H1 (cell line): ENCODE results near the gene KRTAP9-7. TPM values are rescaled to one million over a fixed set of nuclear protein-coding genes. Genes with fewer than 3 reads are reported as not detected.

Experiments
- CTCF ChIA-PET: fragments of 300-600 bp; sonication (Branson Sonifier 250); formaldehyde crosslinking; loops from one replicate; lab custom pipeline; 2021; ENCODE audit not compliant: partially characterized antibody; lab: Charles Lee
- POLR2A ChIA-PET: fragments of 300-600 bp; sonication (Branson Sonifier 250); formaldehyde crosslinking; loops from one replicate; lab custom pipeline; 2021; ENCODE audit warnings: inconsistent platforms; ENCODE audit not compliant: partially characterized antibody; lab: Charles Lee
- DNase-seq, 2 experiments: peaks; one replicate each; pipeline versions ENCODE4 v3.0.0 to v3.0.0-alpha.2; 2010 to 2022; ENCODE audit warnings: low spot score in 2 of 2, low read depth in 1 of 2, mixed read lengths in 1 of 2
- FAIRE-seq: peaks from 2 replicates; lab custom pipeline; 2011; peaks lifted over from hg19 to GRCh38; lab: Jason Lieb, UNC
- H2AFZ ChIP-seq: 2 replicates; pipeline ENCODE4 v1.8.1; 2012; ENCODE audit warnings: low read length, inconsistent platforms
- H2AK5ac ChIP-seq: 2 replicates; pipeline ENCODE4 v1.6.1; 2013; ENCODE audit warnings: low read depth, low read length
- H2BK120ac ChIP-seq: replicated peaks from 2 replicates; pipeline ENCODE3; 2013; ENCODE audit warnings: low read depth, low read length, inconsistent platforms
- H2BK12ac ChIP-seq: 2 replicates; pipeline ENCODE4 v1.6.1; 2013; ENCODE audit warnings: low read depth, low read length
- H2BK15ac ChIP-seq: 2 replicates; pipeline ENCODE4 v1.6.1; 2013; ENCODE audit warnings: low read length
- H2BK20ac ChIP-seq: 2 replicates; pipeline ENCODE4 v1.6.1; 2013; ENCODE audit warnings: low read length
- H2BK5ac ChIP-seq: 2 replicates; pipeline ENCODE4 v1.6.1; 2013; ENCODE audit warnings: low read depth, low read length
- H3K14ac ChIP-seq: 2 replicates; pipeline ENCODE4 v1.6.1; 2013; ENCODE audit warnings: inconsistent platforms; ENCODE audit not compliant: insufficient read length
- H3K18ac ChIP-seq: 2 replicates; pipeline ENCODE4 v1.6.1; 2013; ENCODE audit warnings: low read length; ENCODE audit errors: extremely low read depth
- H3K23ac ChIP-seq: 2 replicates; pipeline ENCODE4 v1.6.1; 2013; ENCODE audit warnings: inconsistent platforms; ENCODE audit not compliant: insufficient read length
- H3K23me2 ChIP-seq: 2 replicates; pipeline ENCODE4 v1.6.1; 2013; ENCODE audit warnings: low read depth, low read length
- H3K27ac ChIP-seq: 2 replicates; pipeline ENCODE4 v1.6.1; 2011; ENCODE audit warnings: low read depth, low read length, inconsistent platforms
- H3K27me3 ChIP-seq, 4 experiments: replicated peaks in 1 of 4; 1 replicate in 1 of 4; 2 replicates in 3 of 4; pipeline versions ENCODE4 v1.6.1 to v1.8.1; 2011 to 2013; ENCODE audit warnings: low read length in 3 of 4, mild to moderate bottlenecking in 3 of 4, inconsistent platforms in 2 of 4, mixed read lengths in 2 of 4, moderate library complexity in 1 of 4; ENCODE audit not compliant: control insufficient read depth in 3 of 4, insufficient read depth in 3 of 4; ENCODE audit errors: extremely low read depth in 1 of 4
- H3K36me3 ChIP-seq, 4 experiments: 2 replicates each; pipeline versions ENCODE4 v1.6.1 to v1.8.1; 2011 to 2013; ENCODE audit warnings: mild to moderate bottlenecking in 4 of 4, low read length in 3 of 4, moderate library complexity in 2 of 4, control low read depth in 1 of 4, inconsistent platforms in 1 of 4; ENCODE audit not compliant: insufficient read depth in 4 of 4, control insufficient read depth in 2 of 4
- H3K4ac ChIP-seq: replicated peaks from 2 replicates; pipeline ENCODE3; 2013; ENCODE audit warnings: low read length, low read depth, mixed read lengths, inconsistent platforms; ENCODE audit not compliant: insufficient read length
- H3K4me1 ChIP-seq, 4 experiments: replicated peaks in 1 of 4; 1 replicate in 1 of 4; 2 replicates in 3 of 4; pipeline versions ENCODE4 v1.6.1 to v1.8.1; 2011 to 2013; ENCODE audit warnings: low read length in 3 of 4, inconsistent platforms in 2 of 4, mixed read lengths in 1 of 4; ENCODE audit not compliant: insufficient read depth in 4 of 4, control insufficient read depth in 3 of 4
- H3K4me2 ChIP-seq, 2 experiments: 2 replicates each; pipeline versions ENCODE4 v1.6.1 to v1.8.1; 2011 to 2013; ENCODE audit warnings: low read depth in 2 of 2, low read length in 2 of 2, control low read depth in 1 of 2, inconsistent platforms in 1 of 2, mild to moderate bottlenecking in 1 of 2; ENCODE audit not compliant: insufficient read depth in 1 of 2
- H3K4me3 ChIP-seq, 4 experiments: fragments of 200-600, 300-600 bp in 1 of 4; sonication (generic), shearing (Covaris generic), sonication (Bioruptor Twin) in 1 of 4; 2 replicates each; pipeline versions ENCODE4 v1.5.1 to v1.8.1; 2011 to 2016; ENCODE audit warnings: low read length in 4 of 4, low read depth in 3 of 4, control low read depth in 2 of 4, inconsistent platforms in 2 of 4, mild to moderate bottlenecking in 2 of 4, mixed read lengths in 1 of 4, moderate library complexity in 1 of 4; ENCODE audit not compliant: insufficient read depth in 2 of 4; ENCODE audit errors: extremely low read depth in 1 of 4
- H3K56ac ChIP-seq: replicated peaks from 2 replicates; pipeline ENCODE3; 2013; ENCODE audit warnings: low read depth, mild to moderate bottlenecking, mixed read lengths, low read length, inconsistent platforms; ENCODE audit not compliant: insufficient read length
- H3K79me1 ChIP-seq: 2 replicates; pipeline ENCODE4 v1.6.1; 2013; ENCODE audit warnings: low read depth, low read length, control low read depth
- H3K79me2 ChIP-seq, 2 experiments: 2 replicates each; pipeline versions ENCODE4 v1.6.1 to v1.8.1; 2012 to 2013; ENCODE audit warnings: low read length in 2 of 2, mild to moderate bottlenecking in 2 of 2, inconsistent platforms in 1 of 2; ENCODE audit not compliant: insufficient read depth in 2 of 2, control insufficient read depth in 1 of 2
- H3K9ac ChIP-seq, 4 experiments: replicated peaks in 1 of 4; 1 replicate in 1 of 4; 2 replicates in 3 of 4; pipeline versions ENCODE4 v1.6.1 to v1.8.1; 2011 to 2013; ENCODE audit warnings: low read depth in 3 of 4, low read length in 3 of 4, control low read depth in 2 of 4, mild to moderate bottlenecking in 2 of 4, moderate library complexity in 2 of 4, inconsistent platforms in 1 of 4; ENCODE audit errors: extremely low read depth in 1 of 4
- H3K9me3 ChIP-seq, 2 experiments: 2 replicates each; pipeline versions ENCODE4 v1.6.1 to v1.8.1; 2012 to 2013; ENCODE audit warnings: mild to moderate bottlenecking in 2 of 2, moderate library complexity in 2 of 2, control low read depth in 1 of 2, inconsistent platforms in 1 of 2, low read depth in 1 of 2, low read length in 1 of 2, mixed read lengths in 1 of 2; ENCODE audit not compliant: insufficient read depth in 2 of 2
- H4K20me1 ChIP-seq, 2 experiments: replicated peaks in 1 of 2; 2 replicates each; pipeline versions ENCODE3 to v1.8.1; 2011 to 2013; ENCODE audit warnings: inconsistent platforms in 2 of 2, low read length in 2 of 2, mild to moderate bottlenecking in 1 of 2; ENCODE audit not compliant: insufficient read depth in 2 of 2, control insufficient read depth in 1 of 2
- H4K5ac ChIP-seq: 2 replicates; pipeline ENCODE4 v1.6.1; 2013; ENCODE audit warnings: low read length, low read depth, mixed read lengths, inconsistent platforms; ENCODE audit not compliant: insufficient read length
- H4K8ac ChIP-seq: 2 replicates; pipeline ENCODE4 v1.8.0; 2013; ENCODE audit warnings: mild to moderate bottlenecking, moderate library complexity, low read length, inconsistent platforms; ENCODE audit not compliant: insufficient read depth; ENCODE audit errors: extremely low read depth
- H4K91ac ChIP-seq: replicated peaks from 2 replicates; pipeline ENCODE3; 2013; ENCODE audit warnings: low read length, mixed read lengths, inconsistent platforms; ENCODE audit not compliant: insufficient read length
- CTCF ChIP-seq, 3 experiments: IDR thresholded peaks; 1 replicate in 2 of 3; 2 replicates in 1 of 3; pipeline versions ENCODE4 v1.5.1 to v1.6.1; 2011; ENCODE audit warnings: low read length in 3 of 3, mild to moderate bottlenecking in 3 of 3, inconsistent platforms in 2 of 3, low read depth in 1 of 3, moderate library complexity in 1 of 3; ENCODE audit not compliant: insufficient read depth in 1 of 3; ENCODE audit errors: control extremely low read depth in 1 of 3
- GABPA ChIP-seq: IDR thresholded peaks from 2 replicates; pipeline ENCODE4 v1.6.1; 2011; ENCODE audit warnings: mild to moderate bottlenecking, low read length, moderate library complexity, borderline replicate concordance; ENCODE audit not compliant: insufficient read depth
- POU5F1 ChIP-seq: IDR thresholded peaks from 2 replicates; pipeline ENCODE4 v1.6.1; 2011; ENCODE audit warnings: low read depth, mild to moderate bottlenecking, low read length, moderate library complexity
- RAD21 ChIP-seq, 2 experiments: IDR thresholded peaks in 1 of 2; conservative IDR thresholded peaks in 1 of 2; 2 replicates each; pipeline ENCODE4 v1.6.1; 2011; ENCODE audit warnings: low read depth in 2 of 2, low read length in 2 of 2, improper control_type of control experiment in 1 of 2, inconsistent platforms in 1 of 2, mild to moderate bottlenecking in 1 of 2, moderate library complexity in 1 of 2
- RFX5 ChIP-seq: IDR thresholded peaks from 2 replicates; pipeline ENCODE4 v1.6.1; 2011; ENCODE audit warnings: low read depth, low read length, improper control_type of control experiment, borderline replicate concordance
- SIN3A ChIP-seq, 2 experiments: IDR thresholded peaks in 1 of 2; conservative IDR thresholded peaks in 1 of 2; 2 replicates each; pipeline ENCODE4 v1.6.1; 2011 to 2012; ENCODE audit warnings: low read length in 2 of 2, improper control_type of control experiment in 1 of 2, low read depth in 1 of 2, mild to moderate bottlenecking in 1 of 2
- SP4 ChIP-seq: IDR thresholded peaks from 2 replicates; pipeline ENCODE4 v1.6.1; 2012; ENCODE audit warnings: low read length, inconsistent platforms
- TAF7 ChIP-seq: optimal IDR thresholded peaks from 2 replicates; pipeline ENCODE3; 2011; ENCODE audit warnings: low read depth, mild to moderate bottlenecking, inconsistent platforms, low read length, moderate library complexity, borderline replicate concordance
- WGBS, 2 experiments: shearing (Covaris generic) in 1 of 2; methylation state at CpG; one replicate each; pipeline versions ENCODE4 v1.1.6 to v1.1.7; 2013 to 2015; ENCODE audit warnings: low lambda C conversion rate in 2 of 2, mixed read lengths in 2 of 2, inconsistent platforms in 1 of 2, low coverage in 1 of 2, missing lambda C conversion rate in 1 of 2; ENCODE audit not compliant: insufficient replicate concordance in 2 of 2, insufficient coverage in 1 of 2, insufficient read length in 1 of 2; ENCODE audit errors: extremely low coverage in 1 of 2, missing lambda C conversion rate in 1 of 2; 5-methylcytosine and 5-hydroxymethylcytosine counted together
- polyA plus RNA-seq, 7 experiments: library from polyadenylated mRNA; depleted of rRNA in 3 of 7; stranded (reverse) in 5 of 7; unstranded in 2 of 7; fragments of >200 nt in 5 of 7; fragments of 200-250 nt in 2 of 7; gene quantifications; 1 replicate in 5 of 7; 2 replicates in 1 of 7; 4 replicates in 1 of 7; pipeline versions ENCODE4 v1.2.1 to v1.2.3, GENCODE V29; 2011 to 2013; ENCODE audit warnings: missing spikeins in 2 of 7, mixed read lengths in 2 of 7
- total RNA-seq: library from RNA; stranded (reverse); fragmentation: NEBNext Ultra II Directional; extraction: Animal tissue kit (Norgen Biotek cat#: 25700); gene quantifications from 2 replicates; pipeline ENCODE4 v1.2.1, GENCODE V29; 2021

Gene KRTAP9-7
- total and polyA plus RNA-seq, 2 of the 8 experiments (the other 6 are each of a cell fraction or from before 2014, with no cell fraction given), result not detected

- Histone ChIP-seq H2BK12ac (0 out of 2 replicates have a peak overlapping the region, but pooled peaks have one; percentile 27), H2BK120ac (no peak overlapping the region), H4K5ac (no peak overlapping the region), H2BK20ac (no peak overlapping the region), H2BK5ac (no peak overlapping the region), H3K23ac (no peak overlapping the region), H3K23me2 (no peaks in the 10 kb centered on the region), H3K27me3 (no peaks in the 10 kb centered on the region), H4K20me1 (no peaks in the 10 kb centered on the region), H3K79me2 (no peaks in the 10 kb centered on the region), H3K9ac (no peak overlapping the region), H2AFZ (no peak overlapping the region), H3K18ac (no peak overlapping the region), H3K27ac (no peak overlapping the region), H3K36me3 (no peaks in the 10 kb centered on the region), H3K4me3 (no peak overlapping the region), H4K91ac (no peak overlapping the region), H4K8ac (peak overlapping the region; percentile 53; the same call in 1 of the 2 replicates), H2AK5ac (no peak overlapping the region)
- peak; percentile 10 to 61 for DNase-seq
- POLR2A ChIA-PET, result no interaction called here
- WGBS, 2 experiments, result 75% methylated on average over 16 of the region's 16 CpGs; no CpG with 5 or more reads in 1 of the 2 experiments
- no peak for TF ChIP-seq RFX5
- peak; percentile 69 to 75 (median 69) for TF ChIP-seq CTCF (IDR thresholded peaks at IDR 0.05; ENCODE audit: control extremely low read depth in 1 of 3, insufficient read depth in 1 of 3, low read depth in 1 of 3, low read length in 3 of 3)
- no peak for TF ChIP-seq POU5F1
- TF ChIP-seq GABPA, result no peak
- no peak for TF ChIP-seq SP4
- TF ChIP-seq RAD21 (IDR thresholded peaks at IDR 0.05 in 1 of 2, conservative IDR thresholded peaks at IDR 0.05 in 1 of 2; ENCODE audit: low read depth in 2 of 2, low read length in 2 of 2), result peak; percentile 60 to 78
- no peak for TF ChIP-seq TAF7
- TF ChIP-seq SIN3A (conservative IDR thresholded peaks at IDR 0.05 in 1 of 2, IDR thresholded peaks at IDR 0.05 in 1 of 2; ENCODE audit: low read depth in 1 of 2, low read length in 2 of 2), result no peak
- TF ChIP-seq, all 59 proteins: peak for 2
- FAIRE-seq, result peak; percentile 7
- Histone ChIP-seq H3K4me2 (no peak overlapping the region), H3K14ac (no peak overlapping the region), H2BK15ac (no peak overlapping the region), H3K4ac (no peak overlapping the region), H3K4me1 (no peaks in the 10 kb centered on the region; a peak in 1 of 7 replicates), H3K9me3 (0 out of 4 replicates have a peak, but pooled peaks cover 0 to 5% of the 10 kb centered on the region in 2 experiments), H3K56ac (no peak overlapping the region), H3K79me1 (no peaks in the 10 kb centered on the region)
- CTCF ChIA-PET, result interaction anchor here (0.7 to 3.7 kb wide), 16 partner anchors 8 to 410 kb away, joined by 3 to 31 read pairs (median 3); no protein-coding TSS in a partner anchor
Observed at GRCh38 chr17:41324180-41325075, 48.9 kb downstream of the KRTAP9-7 start.
